Amniotic stem cell (primary cell): ENCODE measurements around the gene DCP1A.
A peak's percentile ranks its signal among the peaks of the same experiment; 100 is the strongest.
"Not testable (repeated sequence)": the region's sequence is repeated elsewhere in the genome, so short reads cannot be mapped to it uniquely, and the experiment has no call there.

Source experiments
- DNase-seq: peaks from one replicate; lab custom pipeline; 2025; lab: John Stamatoyannopoulos, UW

DCP1A gene

DNA sequence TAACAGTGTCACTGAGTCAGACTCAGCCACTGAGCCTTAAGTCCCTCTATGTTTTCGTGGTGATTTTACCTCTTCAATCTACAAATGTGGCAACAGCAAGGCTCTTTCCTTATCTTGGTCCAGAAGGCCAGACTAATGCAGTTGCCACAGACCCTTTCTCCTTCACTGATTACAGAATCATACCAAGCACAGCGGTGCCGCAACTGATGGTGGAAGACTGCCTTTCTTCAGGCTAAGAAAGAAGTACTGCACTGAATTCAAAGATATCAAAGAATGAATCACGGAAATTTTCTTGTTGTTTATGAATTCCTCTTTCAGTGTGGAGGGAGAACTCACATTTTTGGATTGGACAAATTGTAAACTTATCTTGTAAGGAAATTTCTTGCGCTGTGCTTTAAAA, 18.6 kb downstream of the DCP1A start:
- DNase-seq: no peak

DNA sequence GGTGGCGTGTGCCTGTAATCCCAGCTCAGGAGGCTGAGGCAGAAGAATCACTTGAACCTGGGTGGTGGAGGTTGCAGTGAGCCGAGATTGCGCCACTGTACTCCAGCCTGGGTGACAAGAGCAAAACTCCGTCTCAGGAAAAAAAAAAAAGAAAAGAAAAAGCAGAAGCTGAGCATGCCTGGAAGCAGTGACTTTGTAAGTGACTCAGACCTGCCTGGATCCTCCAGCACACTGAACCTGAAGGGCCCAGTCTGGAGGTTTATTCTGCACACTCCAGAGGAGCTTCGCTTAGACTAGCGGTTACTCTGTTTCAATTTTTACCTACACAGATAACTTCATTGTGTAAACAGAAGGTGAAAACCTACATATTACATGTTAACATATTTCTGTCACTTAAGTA, 19.4 kb downstream of the DCP1A start:
- not testable (repeated sequence) for DNase-seq

DNA sequence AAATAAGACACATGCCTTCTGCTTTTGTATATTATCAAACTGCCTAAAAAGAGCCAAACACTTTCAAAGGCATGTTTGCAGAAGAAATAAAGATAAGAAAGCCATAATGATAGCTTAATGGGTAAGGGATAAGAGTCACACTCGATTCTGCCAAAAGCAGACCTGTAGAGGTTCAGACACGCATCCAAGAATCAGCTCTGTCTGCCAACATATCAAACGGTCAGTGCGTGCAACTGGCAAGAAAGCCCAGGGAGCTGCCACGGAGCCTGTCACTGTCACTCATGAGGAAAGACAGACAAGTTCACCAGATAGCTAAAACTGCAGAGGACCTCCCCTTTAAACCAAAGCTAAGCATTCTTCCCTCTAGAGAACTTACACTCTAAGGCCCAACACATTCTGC, 23.2 kb downstream of the DCP1A start:
- no peak for DNase-seq

DNA sequence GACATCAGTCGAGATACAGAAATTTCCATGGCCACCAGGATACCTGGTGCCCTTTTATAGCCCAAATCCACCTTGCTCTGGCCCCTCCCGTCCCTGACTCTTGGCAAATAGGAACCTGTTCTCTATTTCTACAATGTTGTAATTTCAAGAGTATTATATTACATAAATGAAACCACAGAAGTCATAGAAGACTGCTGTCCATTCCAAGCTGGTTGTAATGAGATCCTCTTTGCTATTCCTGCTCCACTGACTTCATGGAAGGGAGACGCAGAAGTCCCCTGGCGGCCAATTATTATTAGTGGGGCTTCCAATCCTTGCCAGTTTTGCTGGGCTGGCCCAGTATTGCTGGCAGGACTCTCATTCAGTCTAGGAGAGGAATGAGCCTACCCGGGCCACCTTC, 26.6 kb downstream of the DCP1A start:
- DNase-seq: no peak

DNA sequence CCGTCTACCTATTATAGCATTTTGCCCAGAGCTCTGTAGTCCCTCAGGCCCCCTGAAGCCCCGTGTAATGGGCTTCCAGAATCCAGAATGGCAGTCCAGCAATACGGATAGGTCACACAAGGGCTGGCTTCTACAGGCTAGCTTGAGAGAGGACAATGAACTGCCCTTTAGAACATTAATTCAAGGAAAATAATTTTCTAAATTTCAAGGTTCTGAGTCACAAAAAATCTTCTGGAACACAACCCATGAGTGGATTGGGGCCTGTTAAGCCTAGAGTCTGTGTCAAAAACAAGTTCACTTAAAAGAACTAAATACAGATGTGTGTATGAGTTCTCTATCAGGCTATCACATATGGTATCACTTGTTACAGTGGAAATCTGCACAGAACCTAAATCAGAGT, 28.8 kb downstream of the DCP1A start:
- DNase-seq: peak; percentile 6

DNA sequence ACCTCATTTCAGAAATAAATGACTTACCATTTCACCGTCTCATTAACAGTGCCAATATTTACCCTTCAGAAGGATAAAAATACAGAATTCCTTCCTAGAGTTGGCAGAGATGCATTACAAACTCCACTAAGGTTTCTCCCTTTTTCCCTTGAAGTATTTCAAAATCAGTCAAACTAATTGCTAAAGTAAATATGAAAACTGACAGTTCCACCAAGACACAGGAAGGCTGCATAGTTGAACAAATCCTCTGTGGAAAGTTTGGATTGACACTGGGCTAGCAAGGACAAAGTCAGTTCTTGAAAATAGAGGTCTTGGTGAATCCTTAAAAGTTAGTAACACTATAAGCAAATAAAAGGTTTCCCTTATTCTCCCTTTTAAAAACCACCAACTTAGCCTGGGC, 34.5 kb downstream of the DCP1A start:
- DNase-seq: no peak

DNA sequence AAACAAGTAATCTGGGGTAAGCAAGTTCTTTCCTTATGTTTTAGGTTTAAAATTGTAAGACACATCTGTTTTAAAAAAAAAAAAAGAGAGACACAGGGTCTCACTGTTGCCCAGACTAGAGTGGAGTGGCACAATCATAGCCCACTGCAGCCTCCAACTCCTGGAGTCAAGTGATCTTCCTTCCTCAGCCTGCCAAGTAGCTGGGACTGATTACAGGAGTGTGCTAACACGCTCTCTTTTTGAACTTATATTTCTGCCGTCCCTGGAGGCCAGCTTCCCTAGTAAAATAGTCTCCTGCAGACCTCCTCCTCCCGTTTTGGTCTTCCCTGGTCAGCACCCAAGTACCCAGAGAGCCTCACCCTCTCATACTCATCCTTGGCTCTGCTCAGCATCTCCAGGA, 35.5 kb downstream of the DCP1A start:
- no peak for DNase-seq

DNA sequence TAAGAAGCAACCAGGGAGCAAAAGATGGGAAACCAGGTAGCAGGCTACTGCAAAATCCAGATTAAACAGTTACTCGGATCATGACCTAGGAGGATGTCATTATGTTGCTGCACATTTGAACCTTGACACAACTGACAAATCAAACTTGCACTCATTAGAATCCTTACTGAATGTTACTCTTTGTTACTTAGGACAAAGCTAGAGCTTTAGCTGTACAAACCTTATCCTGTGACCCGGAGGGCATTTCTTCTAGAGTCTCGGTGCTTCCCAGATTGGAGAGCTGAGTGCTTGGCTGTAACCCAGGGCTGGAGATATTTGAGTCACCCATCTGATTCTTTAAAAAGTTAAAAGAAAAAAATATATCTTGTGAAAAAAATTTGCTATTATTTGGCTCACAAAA, 43.4 kb downstream of the DCP1A start:
- no peak for DNase-seq

DNA sequence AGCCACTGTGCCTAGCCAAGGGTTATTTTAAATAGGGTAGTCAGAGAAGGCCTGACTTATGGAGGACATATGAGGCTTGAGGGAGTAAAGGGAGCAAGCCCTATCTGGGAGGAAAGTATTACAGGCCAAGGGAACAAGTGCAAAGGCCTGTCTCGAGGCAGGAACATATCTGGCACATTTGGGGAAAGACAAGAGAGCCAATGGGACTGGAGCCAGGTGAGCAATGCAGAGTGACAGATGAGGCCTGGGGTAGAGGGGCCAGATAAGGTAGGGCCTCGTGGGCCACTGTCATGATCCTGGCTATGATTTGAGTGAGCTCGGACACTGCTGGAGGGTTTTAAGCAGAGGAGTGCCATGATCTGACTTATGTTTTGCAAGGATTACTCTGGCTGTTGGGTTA, 43.8 kb downstream of the DCP1A start:
- DNase-seq: no peak

DNA sequence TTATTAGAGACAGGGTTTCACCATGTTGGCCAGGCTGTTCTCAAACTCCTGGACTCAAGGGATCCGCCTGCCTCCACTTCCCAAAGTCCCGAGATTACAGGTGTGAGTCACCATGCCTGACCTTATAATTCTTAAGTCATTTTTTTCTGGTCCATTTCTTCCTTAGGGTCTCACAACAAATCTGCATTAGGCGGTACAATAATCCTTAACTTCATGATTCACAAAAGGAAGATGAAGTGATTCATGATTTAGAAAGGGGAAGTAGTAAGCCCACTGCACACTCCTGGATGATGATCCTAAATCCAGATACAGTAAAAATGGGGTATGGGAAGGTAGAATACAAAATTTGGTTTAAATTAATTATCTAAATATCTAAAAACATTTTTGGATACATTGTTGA, 46.5 kb downstream of the DCP1A start:
- no peak for DNase-seq

DNA sequence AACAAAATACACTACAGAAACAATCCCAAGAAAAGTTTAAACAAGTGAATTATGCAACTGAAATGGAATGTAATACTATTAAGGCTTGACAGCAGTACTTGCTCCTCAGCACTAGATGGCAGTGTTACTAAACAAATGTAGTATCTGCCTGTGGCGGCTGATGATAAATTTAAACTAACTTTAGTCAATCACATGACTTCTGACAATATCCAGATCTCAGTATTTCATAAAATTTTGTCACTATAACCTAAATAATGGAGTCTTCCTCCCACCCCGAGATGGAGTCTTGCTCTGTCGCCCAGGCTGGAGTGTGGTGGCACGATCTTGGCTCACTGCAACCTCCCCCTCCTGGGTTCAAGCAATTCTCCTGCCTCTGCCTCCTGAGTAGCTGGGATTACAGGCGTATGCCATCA, 47.7 kb downstream of the DCP1A start:
- peak; percentile 57 for DNase-seq

DNA sequence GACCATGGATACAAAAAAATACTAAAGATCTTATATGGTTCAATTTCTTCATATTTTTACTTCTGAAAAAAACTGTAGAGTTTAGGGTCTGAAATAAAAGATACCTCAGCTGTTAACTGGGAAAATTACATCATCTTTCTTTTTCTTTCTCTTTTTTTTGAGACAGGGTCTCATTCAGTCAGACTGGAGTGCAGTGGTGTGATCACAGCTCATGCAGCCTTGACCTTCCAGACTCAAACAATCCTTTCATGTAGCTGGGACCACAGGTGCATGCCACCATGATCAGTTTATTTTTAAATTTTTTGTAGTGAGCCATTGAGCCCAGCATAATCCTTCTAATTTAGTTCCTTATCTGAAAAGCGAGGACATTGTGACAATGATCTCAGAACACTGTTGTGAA, 51.9 kb downstream of the DCP1A start:
- DNase-seq: no peak

DNA sequence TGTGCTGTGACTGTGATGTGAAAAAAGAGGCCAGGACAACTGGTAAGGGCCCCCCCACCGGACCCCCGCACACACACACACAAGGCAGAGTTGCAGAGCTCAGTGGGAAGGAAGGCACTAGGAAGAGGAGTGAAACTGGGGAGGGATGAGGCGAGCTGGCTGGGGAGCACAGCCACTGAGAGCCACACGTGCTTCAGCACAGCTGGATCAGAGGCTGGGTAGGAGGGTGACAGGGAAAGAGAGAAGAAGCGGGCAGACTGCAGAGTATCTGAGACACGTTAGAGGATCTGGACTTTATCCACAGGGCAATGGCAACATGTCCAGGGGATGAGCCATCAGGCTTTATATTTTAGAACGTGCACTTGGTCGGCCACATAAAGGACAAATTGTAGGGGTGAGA, 53.5 kb downstream of the DCP1A start:
- no peak for DNase-seq

DNA sequence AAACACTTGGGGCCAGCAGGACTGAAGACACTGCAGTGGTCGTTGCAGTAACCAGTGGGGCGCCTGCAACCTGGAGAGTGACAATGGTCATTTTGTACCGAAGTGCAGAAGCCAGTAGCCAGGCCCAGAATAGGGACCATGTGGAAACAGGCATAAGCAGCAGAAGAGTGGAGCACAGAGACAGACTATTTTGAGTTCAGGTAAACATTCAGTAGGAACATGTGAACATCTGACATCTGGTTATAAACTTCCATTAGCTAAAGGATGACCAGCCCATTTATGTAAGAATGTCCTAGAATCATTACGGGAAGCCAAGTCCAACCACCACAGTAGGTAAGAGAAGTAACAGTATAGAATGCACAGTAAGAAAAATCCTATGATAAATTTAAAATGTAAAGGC, 59.1 kb downstream of the DCP1A start:
- no peak for DNase-seq

DNA sequence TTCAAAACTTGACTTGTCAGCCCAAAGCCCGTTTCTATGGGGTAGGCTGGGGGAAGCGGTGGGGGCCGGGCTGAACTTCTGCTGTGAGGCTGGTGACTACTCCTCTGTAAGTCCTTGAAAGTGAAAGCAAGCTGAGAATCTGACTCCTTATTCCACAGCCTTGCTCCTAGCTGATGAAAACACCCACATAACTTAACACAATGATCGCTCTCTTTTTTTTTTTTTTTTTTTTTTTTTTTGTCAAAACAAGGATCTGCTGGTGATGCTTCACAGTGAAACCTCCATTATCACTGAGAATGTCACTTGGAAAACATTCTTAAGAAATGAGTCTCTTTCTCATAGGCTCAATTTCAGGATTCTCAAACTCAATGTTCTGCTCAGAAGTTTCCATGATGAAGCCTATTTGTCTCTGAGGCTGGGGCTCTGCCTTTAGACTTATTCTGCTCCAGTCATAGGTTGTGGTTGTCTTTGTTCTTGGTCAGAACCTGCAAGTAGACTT, 60.2 kb downstream of the DCP1A start:
- peak; percentile 7 for DNase-seq

DNA sequence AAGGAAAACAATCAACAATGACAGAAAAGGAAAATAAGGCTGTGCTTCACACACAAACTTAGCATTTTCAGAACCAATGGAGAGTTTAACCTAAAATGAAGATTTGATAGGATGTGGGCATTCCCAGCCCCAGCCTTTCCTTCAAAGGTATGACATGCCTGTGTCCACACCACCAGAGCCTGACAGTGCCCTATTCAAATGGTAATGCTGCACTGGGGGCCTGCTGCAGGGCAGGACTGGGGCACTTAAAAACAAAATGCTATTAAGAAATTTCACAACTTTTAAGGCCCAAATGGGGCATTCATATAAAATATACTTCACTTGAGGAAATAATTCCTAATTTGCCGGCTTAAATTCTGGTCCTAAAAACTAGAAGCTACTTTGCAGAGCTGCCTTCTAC, 60.6 kb downstream of the DCP1A start:
- no peak for DNase-seq

DNA sequence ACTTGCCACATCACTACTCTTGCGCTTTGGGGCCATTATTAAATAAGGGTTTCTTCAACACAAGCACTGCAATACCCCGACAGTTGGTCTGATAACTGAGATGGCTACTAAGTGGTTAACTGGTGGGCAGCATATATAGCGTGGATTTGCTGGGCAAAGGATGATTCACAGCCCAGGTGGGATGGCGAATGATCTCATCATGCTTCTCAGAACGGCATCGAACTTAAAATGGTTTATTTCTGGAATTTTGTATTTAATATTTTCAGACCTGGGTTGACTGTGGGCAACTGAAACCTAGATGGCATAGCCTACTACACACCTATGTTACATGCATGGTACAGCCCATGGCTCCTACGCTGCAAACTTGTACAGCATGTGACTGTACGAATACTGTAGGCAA, 64.8 kb downstream of the DCP1A start:
- DNase-seq: no peak

DNA sequence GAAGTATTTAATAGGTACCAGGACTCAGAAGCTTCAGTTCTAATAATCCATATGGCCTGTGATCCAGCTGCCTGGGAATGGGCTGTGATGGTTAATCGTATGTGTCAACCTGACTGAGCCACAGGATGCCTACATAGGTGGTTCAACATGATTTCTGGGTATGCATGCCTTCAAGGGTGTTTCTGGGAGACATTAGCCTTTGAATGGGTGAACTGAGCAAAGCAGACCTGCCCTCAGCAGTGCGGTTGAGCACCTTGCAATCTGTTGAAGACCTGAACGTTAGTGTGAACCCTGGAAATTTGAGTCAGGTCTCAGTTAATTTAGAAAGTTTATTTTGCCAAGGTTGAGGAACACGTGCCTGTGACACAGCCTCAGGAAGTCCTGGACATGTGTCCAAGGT, 68.7 kb downstream of the DCP1A start:
- no peak for DNase-seq

DNA sequence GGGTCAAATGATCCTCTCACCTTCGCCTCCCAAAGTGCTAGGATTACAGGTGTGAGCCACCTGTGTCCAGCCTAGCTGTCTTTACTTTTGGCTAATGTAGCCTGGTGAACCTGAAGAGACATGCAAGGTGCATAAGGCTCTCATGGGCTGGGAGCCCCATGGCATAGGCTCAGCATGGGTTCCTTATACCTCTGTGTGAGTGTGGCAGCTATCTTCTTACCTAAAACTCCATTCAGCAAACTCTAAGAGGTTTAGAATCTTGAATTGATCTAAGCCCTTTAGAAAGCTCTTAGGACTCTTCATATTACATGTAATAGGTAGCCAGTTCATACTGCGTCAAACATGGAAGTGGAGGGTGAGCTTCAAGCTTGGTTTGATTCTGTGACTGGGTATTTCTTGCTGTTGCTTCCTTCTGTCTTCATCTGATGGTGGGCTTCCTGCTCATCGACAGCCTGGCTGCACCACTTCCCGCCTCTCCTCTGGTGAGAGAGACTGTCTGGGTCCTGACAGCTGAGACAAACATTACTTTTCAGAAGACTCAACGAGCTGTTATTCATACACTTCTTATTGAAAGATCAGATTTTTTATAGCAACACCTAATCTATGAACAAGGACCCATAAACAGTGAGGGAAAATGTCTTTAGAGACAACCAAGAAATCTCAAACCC, 72.3 kb downstream of the DCP1A start:
- DNase-seq: no peak

DNA sequence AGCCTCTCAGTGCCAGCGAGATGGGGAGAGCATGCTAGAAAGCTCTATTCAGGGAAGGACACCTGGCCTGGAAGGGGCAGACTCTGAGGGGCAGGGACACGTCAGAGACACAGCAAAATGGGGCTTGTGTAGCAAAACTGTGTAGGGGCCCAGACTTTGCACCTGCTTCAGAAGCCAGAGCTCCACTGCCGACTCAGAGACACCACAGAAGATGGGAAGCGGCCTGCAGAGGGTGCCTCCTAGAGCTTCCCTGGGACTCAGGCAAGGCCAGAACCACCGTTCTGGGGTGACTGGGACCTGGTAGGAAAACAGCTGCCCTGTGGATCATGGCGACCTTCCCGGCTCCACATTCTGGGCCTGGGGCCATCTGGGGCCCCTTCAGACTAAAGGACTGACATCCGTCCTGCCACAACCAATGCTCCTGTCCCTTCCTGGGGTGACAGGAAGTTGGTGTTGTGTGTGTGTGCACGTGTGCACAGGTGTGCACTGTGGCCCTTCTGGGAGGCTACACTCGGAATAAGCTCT, 74.1 kb downstream of the DCP1A start:
- no peak for DNase-seq

DNA sequence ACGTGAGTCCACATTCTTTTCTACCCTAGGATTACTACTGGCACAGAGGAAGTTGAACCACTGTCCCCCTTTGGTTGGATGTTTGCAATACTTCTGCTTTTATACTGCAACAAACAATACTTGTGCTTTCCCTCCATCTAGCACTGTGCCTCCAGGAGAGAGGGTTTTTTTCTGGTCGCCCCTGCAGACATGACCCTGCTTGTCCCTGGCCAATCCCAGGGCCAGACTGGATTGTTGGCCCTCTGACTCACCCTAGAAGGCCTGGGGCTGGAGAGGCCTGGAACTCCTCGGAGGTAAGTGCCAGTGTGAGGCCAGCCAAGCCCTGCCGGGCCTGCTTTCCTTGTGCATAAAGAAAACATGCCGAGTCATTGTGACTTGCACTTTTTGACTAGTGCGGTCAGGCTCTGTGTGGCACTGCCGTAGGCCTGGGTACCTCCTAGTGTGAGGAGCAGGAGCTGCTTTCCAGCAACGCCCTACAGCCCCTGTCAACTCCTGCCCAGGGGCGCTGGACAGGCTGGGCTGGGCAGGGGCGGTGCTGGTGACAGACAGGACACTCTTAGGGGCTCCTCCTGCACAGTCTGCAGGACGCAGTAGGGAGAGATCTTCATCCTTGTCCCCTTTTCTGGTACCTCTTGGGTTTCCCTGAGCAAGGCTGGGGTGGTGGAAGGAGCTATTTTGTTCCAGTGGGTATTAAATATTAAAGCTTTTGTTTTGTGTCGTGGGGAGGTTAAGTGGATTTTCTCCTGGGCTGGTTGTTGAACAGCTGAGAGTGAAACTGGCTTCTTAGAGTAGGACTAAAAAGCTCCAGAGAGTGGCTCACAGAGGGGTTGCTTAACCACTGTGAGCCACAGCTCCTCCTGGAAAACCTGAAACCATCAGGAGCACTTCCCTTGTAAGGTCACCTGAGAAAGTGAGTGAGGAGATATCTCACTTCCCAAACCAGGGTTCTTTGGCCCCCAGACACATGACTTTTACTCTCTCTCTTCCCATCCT, 77.2 kb downstream of the DCP1A start:
- peak; percentile 98 for DNase-seq

DNA sequence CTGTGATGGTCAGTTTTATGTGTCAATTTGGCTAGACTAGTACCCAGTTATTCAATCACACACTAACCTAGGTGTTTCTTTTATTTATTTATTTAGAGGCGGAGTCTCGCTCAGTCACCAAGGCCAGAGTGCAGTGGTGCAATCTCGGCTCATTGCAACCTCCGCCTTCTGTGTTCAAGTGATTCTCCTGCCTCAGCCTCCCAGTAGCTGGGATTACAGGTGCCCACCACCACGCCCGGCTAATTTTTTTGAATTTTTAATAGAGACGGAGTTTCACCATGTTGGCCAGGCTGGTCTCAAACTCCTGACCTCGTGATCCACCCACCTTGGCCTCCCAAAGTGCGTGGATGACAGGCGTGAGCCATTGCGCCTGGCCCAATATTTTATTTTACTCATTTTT, 78.2 kb downstream of the DCP1A start:
- not testable (repeated sequence) for DNase-seq

DNA sequence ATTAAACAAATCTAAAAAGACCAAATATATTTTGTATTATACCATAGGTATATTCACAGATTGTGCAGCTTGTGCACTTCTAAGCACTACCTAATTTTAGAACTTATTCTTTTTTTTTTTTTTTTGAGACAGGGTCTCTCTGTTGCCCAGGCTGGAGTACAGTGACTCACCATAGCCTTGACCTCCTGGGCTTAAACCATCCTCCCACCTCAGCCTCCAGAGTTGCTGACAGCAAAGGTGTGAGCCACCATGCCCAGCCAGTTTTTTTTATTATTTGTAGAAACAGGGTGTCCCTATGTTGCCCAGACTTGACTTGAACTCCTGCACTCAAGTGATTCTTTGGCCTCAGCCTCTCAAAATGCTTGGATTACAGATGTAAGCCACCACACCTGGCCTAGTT, 79.6 kb downstream of the DCP1A start:
- no peak for DNase-seq
